Globus pallidus (tissue), 1 donor: ENCODE results near the gene FNDC8.
"Not testable (repeated sequence)": the region's sequence is repeated elsewhere in the genome, so short reads cannot be mapped to it uniquely, and the experiment has no call there.

Experiments used
- DNase-seq: peaks from one replicate; pipeline ENCODE4 v3.0.0-alpha.2; 2015; ENCODE audit warnings: low spot score

Gene FNDC8

GRCh38 chr17:35121315-35121714 is at the start of gene FNDC8:
Gene FNDC8, plus strand, starts transcription at chr17:35121615. Its CDS starts 79 bp downstream, at chr17:35121694.
- DNase-seq, result no peak

- no peak for DNase-seq
Observed at GRCh38 chr17:35073183-35073790, 48.1 kb upstream of the FNDC8 start.

- DNase-seq, result peak; percentile 49
Observed at GRCh38 chr17:35073991-35074627, 47.3 kb upstream of the FNDC8 start.

DNA sequence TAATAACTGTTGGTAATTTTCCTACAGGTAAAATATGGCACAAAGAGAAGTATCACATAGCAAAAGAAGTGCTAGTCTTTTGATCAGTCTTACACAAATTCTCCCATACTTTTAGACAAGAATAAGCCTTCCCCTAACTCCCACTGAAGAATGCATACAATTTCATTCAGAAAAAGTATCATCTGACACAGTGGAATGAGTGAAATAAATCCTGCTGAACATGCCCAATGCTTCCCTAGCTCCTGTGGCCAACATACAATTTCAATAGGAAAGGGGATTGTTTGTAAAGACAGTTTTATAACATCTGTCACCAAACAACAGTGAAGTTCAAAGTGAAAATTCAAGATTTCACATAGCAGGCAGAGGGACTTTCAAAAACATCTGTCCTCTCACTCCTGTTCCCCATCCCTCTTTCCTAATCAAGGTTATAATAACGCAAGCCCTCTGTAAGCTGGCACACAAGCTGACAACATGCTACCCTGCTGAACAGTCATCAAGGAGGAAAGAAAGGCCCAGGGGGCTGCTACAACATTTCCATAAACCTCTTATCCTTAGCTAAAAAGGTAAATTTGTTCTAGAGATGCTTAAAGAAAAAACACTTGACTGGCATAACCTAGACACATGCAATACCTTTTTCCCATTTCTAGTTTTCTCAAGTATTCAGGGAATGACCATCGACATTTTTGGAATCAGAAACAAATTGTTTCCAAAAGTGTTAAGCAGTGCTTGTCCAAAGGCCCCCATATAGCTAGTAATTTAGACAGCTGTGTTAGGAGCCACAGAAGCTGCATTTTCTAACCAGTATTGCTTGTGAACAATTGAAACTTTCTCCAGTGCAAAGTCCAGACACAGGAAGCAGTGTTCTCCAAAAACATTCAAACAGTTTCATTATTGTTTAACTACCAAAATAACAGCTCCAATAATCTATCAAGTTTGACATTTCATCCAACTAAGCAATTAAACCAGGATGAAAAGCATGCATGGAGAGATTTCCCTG is 46.4 kb upstream of the FNDC8 start:
- DNase-seq, result peak; percentile 93

DNA sequence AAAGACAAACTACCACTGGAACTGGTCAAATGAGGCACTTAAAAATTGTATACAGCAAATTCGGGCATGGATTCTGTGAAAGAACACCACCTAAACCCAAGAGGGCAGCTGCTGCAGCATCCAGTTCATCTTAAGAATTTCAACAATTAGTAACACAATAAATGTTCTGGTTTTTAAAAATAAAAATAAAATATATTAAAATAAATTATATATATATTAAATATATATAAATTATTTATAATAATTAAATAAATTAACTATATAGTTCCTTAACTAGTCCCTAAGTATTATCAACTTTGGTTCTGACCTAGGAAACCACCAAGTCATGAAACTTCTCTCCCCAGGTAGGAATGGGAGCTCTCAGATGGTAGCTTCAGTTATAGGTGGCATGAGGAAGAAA is 44.5 kb upstream of the FNDC8 start:
- DNase-seq, result no peak

- DNase-seq, result no peak
Observed at GRCh38 chr17:35079547-35080423, 41.6 kb upstream of the FNDC8 start.

DNA sequence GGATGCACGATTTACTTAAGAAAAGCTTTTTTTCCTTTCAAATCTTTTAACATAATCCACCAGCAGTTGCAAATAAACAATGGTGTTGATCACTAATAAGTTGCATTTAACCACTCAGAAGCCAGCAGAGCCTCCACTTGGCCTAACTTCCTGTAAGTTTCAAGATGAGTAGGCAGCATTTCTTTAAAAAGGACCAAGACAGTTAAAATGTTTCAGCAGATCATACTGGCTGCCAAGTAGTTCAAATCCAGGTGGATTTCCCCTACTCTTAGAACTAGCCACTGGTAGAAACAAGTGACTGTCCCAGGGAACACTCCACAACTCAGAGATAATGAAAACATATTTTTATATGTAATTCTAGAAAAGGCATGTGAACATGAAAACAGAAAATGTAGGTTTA is 40.9 kb upstream of the FNDC8 start:
- no peak for DNase-seq

DNA sequence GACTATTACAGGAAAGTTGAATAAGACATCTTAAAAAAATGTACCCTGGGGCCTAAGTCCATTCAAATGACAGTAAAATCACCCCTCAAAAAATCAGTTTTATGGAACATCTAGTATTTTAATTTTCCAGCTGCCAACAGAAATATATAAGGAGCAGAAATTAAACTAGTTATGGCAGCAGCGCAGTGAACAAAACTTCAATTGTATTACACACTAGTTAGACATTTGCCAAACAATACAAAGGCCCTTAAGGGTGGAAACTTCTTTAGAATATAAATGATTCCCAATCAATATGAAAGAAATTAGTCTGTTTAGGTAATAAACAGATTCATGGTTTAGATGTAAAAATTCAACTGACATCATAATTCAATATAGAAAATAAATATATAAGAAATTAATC is 39.8 kb upstream of the FNDC8 start:
- DNase-seq, result peak; percentile 76

- DNase-seq, result peak; percentile 57
Observed at GRCh38 chr17:35082073-35082657, 39.2 kb upstream of the FNDC8 start.

- DNase-seq, result peak; percentile 48
Observed at GRCh38 chr17:35083071-35083470, 38.3 kb upstream of the FNDC8 start.

GRCh38 chr17:35084987-35085386 is 36.4 kb upstream of the FNDC8 start:
- DNase-seq, result no peak

- DNase-seq, result no peak
Observed at GRCh38 chr17:35086164-35086563, 35.3 kb upstream of the FNDC8 start.

- peak; percentile 45 for DNase-seq
Observed at GRCh38 chr17:35086931-35087573, 34.4 kb upstream of the FNDC8 start.

- peak; percentile 83 for DNase-seq
Observed at GRCh38 chr17:35087731-35088355, 33.6 kb upstream of the FNDC8 start.

GRCh38 chr17:35088356-35088880 is 33.0 kb upstream of the FNDC8 start:
- no peak for DNase-seq

GRCh38 chr17:35088881-35089585 is 32.4 kb upstream of the FNDC8 start:
- peak; percentile 90 for DNase-seq

GRCh38 chr17:35089586-35090296 is 31.7 kb upstream of the FNDC8 start:
- DNase-seq, result no peak

DNA sequence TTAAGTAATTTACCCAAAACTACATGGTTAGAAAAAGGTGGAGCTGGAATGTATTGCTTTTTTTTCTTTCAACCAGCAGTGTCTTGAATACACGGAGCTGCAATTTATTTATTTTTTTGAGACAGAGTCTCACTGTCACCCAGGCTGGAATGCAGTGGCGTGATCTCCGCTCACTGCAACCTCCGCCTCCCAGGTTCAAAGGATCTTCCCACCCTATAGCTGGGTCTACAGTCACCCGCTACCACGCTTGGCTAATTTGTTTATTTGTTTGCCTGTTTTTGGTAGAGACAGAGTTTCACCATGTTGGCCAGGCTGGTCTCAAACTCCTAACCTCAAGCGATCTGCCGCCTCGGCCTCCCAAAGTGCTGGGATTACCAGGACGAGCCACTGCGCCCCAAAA is 30.7 kb upstream of the FNDC8 start:
- DNase-seq, result not testable (repeated sequence)

DNA sequence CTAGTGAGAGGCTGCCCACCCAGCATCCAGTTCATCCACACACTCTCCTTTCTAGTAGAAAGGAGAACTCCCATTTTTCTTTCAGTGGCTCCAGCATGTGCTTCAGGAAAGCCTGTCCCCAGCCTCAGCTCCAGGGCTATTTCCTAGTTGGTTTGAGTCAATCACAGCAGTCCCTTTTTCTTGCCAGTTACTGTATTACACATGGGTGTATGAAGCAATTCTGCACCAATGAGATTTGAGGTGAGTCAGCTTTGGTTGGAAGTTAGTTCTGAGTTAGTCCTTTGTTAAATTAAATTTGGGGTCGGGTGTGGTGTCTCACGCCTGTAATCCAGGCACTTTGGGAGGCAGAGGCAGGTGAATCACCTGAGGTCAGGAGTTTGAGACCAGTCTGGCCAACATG is 26.5 kb upstream of the FNDC8 start:
- no peak for DNase-seq
